ENCODE results near the gene LDB3. TPM values are rescaled to one million over a fixed set of nuclear protein-coding genes. Genes with fewer than 3 reads are reported as not detected.

Gene LDB3
- polyA plus RNA-seq, 2 of the 4 experiments (the other 2 are of a cell fraction) = 0.13 TPM

DNA sequence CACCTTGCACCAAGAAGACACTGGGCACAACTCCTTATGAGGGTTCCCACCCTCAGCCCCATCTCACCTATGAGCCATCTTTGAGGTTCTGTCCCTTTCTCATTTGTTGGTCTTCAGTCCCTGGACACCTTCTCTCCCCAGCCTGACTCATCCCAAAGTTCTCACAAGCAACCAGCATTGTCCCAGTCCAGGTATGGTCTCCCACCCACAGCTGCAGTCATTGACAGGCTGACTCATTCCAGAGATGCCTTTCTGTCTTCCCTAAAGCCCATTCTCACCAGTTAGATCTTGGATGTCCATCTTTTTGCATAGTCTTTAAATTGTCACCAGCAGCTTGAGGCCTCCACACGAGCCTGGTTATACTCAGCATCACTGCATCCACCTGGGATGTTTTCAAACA is 61.4 kb downstream of the LDB3 start (continued):
- TF ChIP-seq, protein P1, sequence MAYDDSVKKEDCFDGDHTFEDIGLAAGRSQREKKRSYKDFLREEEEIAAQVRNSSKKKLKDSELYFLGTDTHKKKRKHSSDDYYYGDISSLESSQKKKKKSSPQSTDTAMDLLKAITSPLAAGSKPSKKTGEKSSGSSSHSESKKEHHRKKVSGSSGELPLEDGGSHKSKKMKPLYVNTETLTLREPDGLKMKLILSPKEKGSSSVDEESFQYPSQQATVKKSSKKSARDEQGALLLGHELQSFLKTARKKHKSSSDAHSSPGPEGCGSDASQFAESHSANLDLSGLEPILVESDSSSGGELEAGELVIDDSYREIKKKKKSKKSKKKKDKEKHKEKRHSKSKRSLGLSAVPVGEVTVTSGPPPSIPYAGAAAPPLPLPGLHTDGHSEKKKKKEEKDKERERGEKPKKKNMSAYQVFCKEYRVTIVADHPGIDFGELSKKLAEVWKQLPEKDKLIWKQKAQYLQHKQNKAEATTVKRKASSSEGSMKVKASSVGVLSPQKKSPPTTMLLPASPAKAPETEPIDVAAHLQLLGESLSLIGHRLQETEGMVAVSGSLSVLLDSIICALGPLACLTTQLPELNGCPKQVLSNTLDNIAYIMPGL (CRISPR knock-in tag; IDR thresholded peaks at IDR 0.05; ENCODE audit: borderline replicate concordance) = no peak
- no peak for TF ChIP-seq RNF2 (IDR thresholded peaks at IDR 0.05; ENCODE audit: borderline replicate concordance, low read depth)
- no peak for TF ChIP-seq HEYL (CRISPR knock-in tag; IDR thresholded peaks at IDR 0.05)
- TF ChIP-seq, protein P2, sequence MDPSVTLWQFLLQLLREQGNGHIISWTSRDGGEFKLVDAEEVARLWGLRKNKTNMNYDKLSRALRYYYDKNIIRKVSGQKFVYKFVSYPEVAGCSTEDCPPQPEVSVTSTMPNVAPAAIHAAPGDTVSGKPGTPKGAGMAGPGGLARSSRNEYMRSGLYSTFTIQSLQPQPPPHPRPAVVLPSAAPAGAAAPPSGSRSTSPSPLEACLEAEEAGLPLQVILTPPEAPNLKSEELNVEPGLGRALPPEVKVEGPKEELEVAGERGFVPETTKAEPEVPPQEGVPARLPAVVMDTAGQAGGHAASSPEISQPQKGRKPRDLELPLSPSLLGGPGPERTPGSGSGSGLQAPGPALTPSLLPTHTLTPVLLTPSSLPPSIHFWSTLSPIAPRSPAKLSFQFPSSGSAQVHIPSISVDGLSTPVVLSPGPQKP (IDR thresholded peaks at IDR 0.05; ENCODE audit: low read depth, low read length) = no peak
- no peak for TF ChIP-seq JUN (IDR thresholded peaks at IDR 0.05)
- no peak for TF ChIP-seq HOXA7 (CRISPR knock-in tag; IDR thresholded peaks at IDR 0.05)
- TF ChIP-seq RARB (CRISPR knock-in tag; IDR thresholded peaks at IDR 0.05) = no peak

DNA sequence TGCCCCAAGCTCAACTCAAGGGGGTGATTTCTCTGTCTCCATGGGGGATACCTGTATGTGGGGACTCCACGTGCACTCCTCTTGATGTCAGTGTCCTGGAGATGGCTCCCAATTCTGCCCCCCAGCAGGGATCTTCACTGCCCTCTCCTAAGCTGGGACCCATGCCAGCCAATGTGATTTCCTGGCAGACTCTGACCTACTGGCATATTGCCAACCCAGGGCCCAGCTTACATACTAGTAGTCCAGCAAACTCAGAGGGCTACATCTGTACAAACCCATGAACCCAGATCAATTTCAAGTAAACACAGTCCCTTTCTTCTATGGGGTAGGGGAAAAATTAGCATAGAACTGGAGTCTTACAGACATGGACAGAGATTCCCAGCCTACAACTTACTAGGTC is 61.9 kb downstream of the LDB3 start:
- DNase-seq (ENCODE audit: low read depth in 1 of 2, low spot score in 1 of 2) (no peak), ATAC-seq (no peak), FAIRE-seq (no peak)
- POLR2A ChIA-PET = no interaction called here
- no peaks in the 10 kb centered on the region for H3K9me3 ChIP-seq
- 93% methylated on average over 1 of the region's 1 CpG for WGBS (ENCODE audit: missing lambda C conversion rate)
- H3K4me1 ChIP-seq = peaks cover 6% of the 10 kb centered on the region; the same call in 1 of the 3 replicates
- TF ChIP-seq PHF8 (IDR thresholded peaks at IDR 0.05; ENCODE audit: borderline replicate concordance, low read depth) (no peak), HOXB13 (CRISPR knock-in tag; IDR thresholded peaks at IDR 0.05; ENCODE audit: low read depth) (no peak), CHD2 (IDR thresholded peaks at IDR 0.05; ENCODE audit: low read length, partially characterized antibody) (no peak)
- TF ChIP-seq, protein P3, sequence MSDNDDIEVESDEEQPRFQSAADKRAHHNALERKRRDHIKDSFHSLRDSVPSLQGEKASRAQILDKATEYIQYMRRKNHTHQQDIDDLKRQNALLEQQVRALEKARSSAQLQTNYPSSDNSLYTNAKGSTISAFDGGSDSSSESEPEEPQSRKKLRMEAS (IDR thresholded peaks at IDR 0.05) = no peak
- H3K4me2 ChIP-seq = no peak overlapping the region
- CTCF ChIA-PET = no interaction called here
- H3K27ac ChIP-seq = no peak overlapping the region
- H3K4me3 ChIP-seq = no peak overlapping the region

DNA sequence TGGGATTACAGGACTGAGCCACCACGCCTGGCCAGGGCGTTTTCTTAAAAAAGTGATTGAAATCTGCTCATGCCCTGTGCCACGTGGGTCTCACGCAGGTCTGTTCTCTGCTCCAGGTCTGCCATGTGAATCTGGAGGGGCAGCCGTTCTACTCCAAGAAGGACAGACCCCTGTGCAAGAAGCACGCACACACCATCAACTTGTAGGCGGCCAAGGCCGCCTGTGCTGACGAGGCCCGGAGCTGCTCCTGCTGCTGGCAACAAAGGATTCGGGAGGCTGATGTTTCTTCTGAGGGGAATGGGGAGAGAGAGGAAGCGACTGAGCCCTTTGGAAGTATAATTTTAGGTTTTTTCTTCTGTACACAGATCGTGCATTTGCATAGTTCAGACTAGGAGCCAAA is 64.5 kb downstream of the LDB3 start:
- FAIRE-seq (no peak), ATAC-seq (no peak), DNase-seq (ENCODE audit: low read depth in 1 of 2, low spot score in 1 of 2) (no peak)
- 0 out of 3 replicates have a peak, but pooled peaks cover 6% of the 10 kb centered on the region for H3K4me1 ChIP-seq
- H3K27ac ChIP-seq = no peak overlapping the region
- ChIA-PET CTCF (interaction anchor here (1.4 to 1.6 kb wide), 2 partner anchors 14 to 18 kb away, joined by 3 to 5 read pairs; no protein-coding TSS in a partner anchor), POLR2A (interaction anchor here (1.3 kb wide), 1 partner anchor 23 kb away, joined by 5 read pairs; the partner anchor contains the start of gene BMPR1A)
- WGBS (ENCODE audit: missing lambda C conversion rate) = 87% methylated on average over 13 of the region's 13 CpGs
- H3K4me2 ChIP-seq = no peak overlapping the region
- no peaks in the 10 kb centered on the region for H3K9me3 ChIP-seq
- TF ChIP-seq HOXB13 (CRISPR knock-in tag; IDR thresholded peaks at IDR 0.05; ENCODE audit: low read depth) (no peak), RARB (CRISPR knock-in tag; IDR thresholded peaks at IDR 0.05) (no peak), CHD4 (IDR thresholded peaks at IDR 0.05; ENCODE audit: borderline replicate concordance) (no peak), ZSCAN20 (CRISPR knock-in tag; IDR thresholded peaks at IDR 0.05) (no peak), RAD21 (conservative IDR thresholded peaks at IDR 0.05 in 1 of 2, IDR thresholded peaks at IDR 0.05 in 1 of 2) (no peak), JUNB (IDR thresholded peaks at IDR 0.05) (no peak), KDM5A (IDR thresholded peaks at IDR 0.05) (no peak), ESRRA (IDR thresholded peaks at IDR 0.05; ENCODE audit: borderline replicate concordance, low read length) (no peak), SMC3 (IDR thresholded peaks at IDR 0.05) (no peak)
- TF ChIP-seq, protein P4, sequence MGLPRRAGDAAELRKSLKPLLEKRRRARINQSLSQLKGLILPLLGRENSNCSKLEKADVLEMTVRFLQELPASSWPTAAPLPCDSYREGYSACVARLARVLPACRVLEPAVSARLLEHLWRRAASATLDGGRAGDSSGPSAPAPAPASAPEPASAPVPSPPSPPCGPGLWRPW (IDR thresholded peaks at IDR 0.05) = no peak
- TF ChIP-seq, protein P3 (IDR thresholded peaks at IDR 0.05) = no peak
- H3K4me3 ChIP-seq = no peak overlapping the region

All from A549 (cell line).